Transverse colon (tissue), 4 donors: ENCODE data around the gene L3HYPDH. TPM values are rescaled to one million over a fixed set of nuclear protein-coding genes. Genes with fewer than 3 reads are reported as not detected.
"Not testable (repeated sequence)": the region's sequence is repeated elsewhere in the genome, so short reads cannot be mapped to it uniquely, and the experiment has no call there.

Experiments used
- DNase-seq: peaks from one replicate; pipeline ENCODE4 v3.0.0-alpha.2; 2019
- H3K27ac ChIP-seq, 4 donors: fragments of 200-600 bp; sonication (generic); 2 replicates each; pipeline ENCODE4 v1.5.1; 2016 to 2018; ENCODE audit warnings: inconsistent platforms in 4 of 4
- H3K27me3 ChIP-seq: fragments of 200-600 bp; sonication (generic); 2 replicates; pipeline ENCODE4 v1.5.1; 2017; ENCODE audit warnings: inconsistent platforms
- H3K36me3 ChIP-seq, 4 donors: fragments of 200-600 bp; sonication (generic); 2 replicates each; pipeline ENCODE4 v1.5.1; 2017 to 2019; ENCODE audit warnings: inconsistent platforms in 4 of 4
- H3K4me1 ChIP-seq, 4 donors: fragments of 200-600 bp; sonication (generic); 2 replicates each; pipeline ENCODE4 v1.5.1; 2017 to 2020; ENCODE audit warnings: inconsistent platforms in 4 of 4
- H3K4me3 ChIP-seq, 4 donors: fragments of 200-600 bp; sonication (generic); 1 replicate in 1 of 4; 2 replicates in 3 of 4; pipeline versions ENCODE4 v1.5.1 to v1.6.1; 2017 to 2019; ENCODE audit warnings: inconsistent platforms in 4 of 4
- H3K9me3 ChIP-seq, 2 donors: fragments of 200-600 bp; sonication (generic); 2 replicates each; pipeline ENCODE4 v1.5.1; 2017 to 2019; ENCODE audit warnings: inconsistent platforms in 2 of 2
- EP300 ChIP-seq: sonication (generic); formaldehyde crosslinking; IDR thresholded peaks from one replicate; pipeline ENCODE4 v1.6.1; 2017; ENCODE audit warnings: antibody characterized with exemption, low read depth
- POLR2A ChIP-seq: fragments of 450-650 bp; IDR thresholded peaks from one replicate; pipeline ENCODE4 v1.6.1; 2016; ENCODE audit warnings: antibody characterized with exemption, mild to moderate bottlenecking, moderate library complexity
- POLR2AphosphoS5 ChIP-seq, 3 donors: sonication (generic); formaldehyde crosslinking; IDR thresholded peaks; one replicate each; pipeline ENCODE4 v1.6.1; 2016; ENCODE audit warnings: antibody characterized with exemption in 3 of 3
- WGBS, 2 donors: methylation state at CpG; one replicate each; pipeline ENCODE4 v1.1.5; 2018; ENCODE audit warnings: low coverage in 1 of 2; 5-methylcytosine and 5-hydroxymethylcytosine counted together
- in situ Hi-C, 4 donors: fragments of 200-750 bp; cut with MboI; loops; one replicate each; pipeline versions ENCODE4 v1.15.0 to v1.15.1; 2017; ENCODE audit warnings: low sequenced_read_pairs in 3 of 4, low pct_ligation_motif_present in 1 of 4, low pct_unique_long_range_greater_than_20kb in 1 of 4
- intact Hi-C: fragments of 100-400 bp; cut with DNase I; formaldehyde crosslinking; loops from one replicate; pipeline ENCODE4 v1.15.1; 2023; ENCODE audit warnings: low total_unique reads
- total RNA-seq, 4 donors: library from RNA; depleted of rRNA; stranded (reverse); fragments of >200 nt; gene quantifications; one replicate each; pipeline ENCODE4 v1.1.0, GENCODE V29; 2016
- TF ChIP-seq, protein P1 (sequence below), 5 experiments: fragments of 200-600 bp in 3 of 5; fragments of 450-650 bp in 2 of 5; sonication (generic) in 3 of 5; IDR thresholded peaks; 1 replicate in 2 of 5; 2 replicates in 3 of 5; pipeline ENCODE4 v1.5.1; 2016 to 2017; ENCODE audit warnings: antibody characterized with exemption in 5 of 5, inconsistent platforms in 3 of 5, mild to moderate bottlenecking in 2 of 5, moderate library complexity in 1 of 5

The L3HYPDH gene
- total RNA-seq, 4 donors from 2014 or later = 16.1 to 125 (median 37.6) TPM

GRCh38 chr14:59450716-59451115, 33.5 kb downstream of the L3HYPDH start:
- Histone ChIP-seq H3K27me3 (no peaks in the 10 kb centered on the region), H3K27ac (no peak overlapping the region), H3K4me3 (no peak overlapping the region), H3K9me3 (no peaks in the 10 kb centered on the region), H3K4me1 (no peaks in the 10 kb centered on the region), H3K36me3 (no peaks in the 10 kb centered on the region)
- in situ Hi-C loops = loop anchor here in 1 of 4 donors (25.0 kb wide), 1 partner anchor 963 kb away; no protein-coding TSS in a partner anchor
- TF ChIP-seq EP300 (no peak), POLR2A (no peak)
- TF ChIP-seq, protein P1, sequence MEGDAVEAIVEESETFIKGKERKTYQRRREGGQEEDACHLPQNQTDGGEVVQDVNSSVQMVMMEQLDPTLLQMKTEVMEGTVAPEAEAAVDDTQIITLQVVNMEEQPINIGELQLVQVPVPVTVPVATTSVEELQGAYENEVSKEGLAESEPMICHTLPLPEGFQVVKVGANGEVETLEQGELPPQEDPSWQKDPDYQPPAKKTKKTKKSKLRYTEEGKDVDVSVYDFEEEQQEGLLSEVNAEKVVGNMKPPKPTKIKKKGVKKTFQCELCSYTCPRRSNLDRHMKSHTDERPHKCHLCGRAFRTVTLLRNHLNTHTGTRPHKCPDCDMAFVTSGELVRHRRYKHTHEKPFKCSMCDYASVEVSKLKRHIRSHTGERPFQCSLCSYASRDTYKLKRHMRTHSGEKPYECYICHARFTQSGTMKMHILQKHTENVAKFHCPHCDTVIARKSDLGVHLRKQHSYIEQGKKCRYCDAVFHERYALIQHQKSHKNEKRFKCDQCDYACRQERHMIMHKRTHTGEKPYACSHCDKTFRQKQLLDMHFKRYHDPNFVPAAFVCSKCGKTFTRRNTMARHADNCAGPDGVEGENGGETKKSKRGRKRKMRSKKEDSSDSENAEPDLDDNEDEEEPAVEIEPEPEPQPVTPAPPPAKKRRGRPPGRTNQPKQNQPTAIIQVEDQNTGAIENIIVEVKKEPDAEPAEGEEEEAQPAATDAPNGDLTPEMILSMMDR (IDR thresholded peaks at IDR 0.05) = no peak
- no peak for DNase-seq
- intact Hi-C loops = no loop called here
- WGBS, 2 donors = 95 to 100% methylated on average over 3 of the region's 3 CpGs

DNA sequence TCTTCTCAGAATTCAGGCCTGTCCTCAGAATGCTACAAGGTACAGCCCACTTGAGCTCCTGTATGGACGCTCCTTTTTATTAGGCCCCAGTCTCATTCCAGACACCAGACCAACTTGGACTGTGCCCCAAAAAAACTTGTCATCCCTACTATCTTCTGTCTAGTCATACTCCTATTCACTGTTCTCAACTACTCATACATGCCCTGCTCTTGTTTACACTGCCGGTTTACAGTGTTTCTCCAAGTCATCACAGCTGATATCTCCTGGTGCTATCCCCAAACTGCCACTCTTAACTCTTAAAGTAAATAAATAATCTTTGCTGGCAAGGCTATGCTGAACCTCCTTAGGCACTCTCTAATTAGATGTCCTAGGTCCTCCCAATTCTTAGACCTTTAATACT, 35.5 kb downstream of the L3HYPDH start:
- in situ Hi-C loops = loop anchor here in 1 of 4 donors (10.0 kb wide), 1 partner anchor 324 kb away; no protein-coding TSS in a partner anchor
- 70 to 91% methylated on average over 2 of the region's 2 CpGs for whole genome bisulfite sequencing, 2 donors
- H3K9me3 ChIP-seq, intact Hi-C loops, H3K27me3 ChIP-seq, H3K4me1 ChIP-seq, H3K36me3 ChIP-seq, H3K4me3 ChIP-seq, H3K27ac ChIP-seq, DNase-seq: not testable (repeated sequence)

GRCh38 chr14:59439256-59439965, 44.8 kb downstream of the L3HYPDH start:
- no peaks in the 10 kb centered on the region for H3K36me3 ChIP-seq
- H3K4me3 ChIP-seq = no peak overlapping the region
- no peak for DNase-seq
- H3K27me3 ChIP-seq = no peaks in the 10 kb centered on the region
- H3K9me3 ChIP-seq = no peaks in the 10 kb centered on the region
- no peaks in the 10 kb centered on the region for H3K4me1 ChIP-seq
- TF ChIP-seq POLR2AphosphoS5 (IDR thresholded peaks at IDR 0.05) = no peak
- no peak for TF ChIP-seq POLR2A
- TF ChIP-seq, protein P1 (IDR thresholded peaks at IDR 0.05) = no peak
- no peak for TF ChIP-seq EP300
- in situ Hi-C loops (no loop called here), intact Hi-C loops (no loop called here)
- WGBS, 2 donors = 69 to 83% methylated on average over 5 of the region's 5 CpGs
- no peak overlapping the region for H3K27ac ChIP-seq

GRCh38 chr14:59438195-59438647, 46.0 kb downstream of the L3HYPDH start:
- 73 to 78% methylated on average over 1 of the region's 1 CpG for WGBS, 2 donors
- TF ChIP-seq EP300 = no peak
- TF ChIP-seq POLR2A = no peak
- no peak for TF ChIP-seq POLR2AphosphoS5 (IDR thresholded peaks at IDR 0.05)
- TF ChIP-seq, protein P1 (IDR thresholded peaks at IDR 0.05) = no peak
- Histone ChIP-seq H3K9me3 (no peaks in the 10 kb centered on the region), H3K4me3 (no peak overlapping the region), H3K27ac (no peak overlapping the region), H3K36me3 (no peaks in the 10 kb centered on the region), H3K4me1 (no peaks in the 10 kb centered on the region), H3K27me3 (no peaks in the 10 kb centered on the region)
- no peak for DNase-seq
- in situ Hi-C loops (no loop called here), intact Hi-C loops (no loop called here)

DNA sequence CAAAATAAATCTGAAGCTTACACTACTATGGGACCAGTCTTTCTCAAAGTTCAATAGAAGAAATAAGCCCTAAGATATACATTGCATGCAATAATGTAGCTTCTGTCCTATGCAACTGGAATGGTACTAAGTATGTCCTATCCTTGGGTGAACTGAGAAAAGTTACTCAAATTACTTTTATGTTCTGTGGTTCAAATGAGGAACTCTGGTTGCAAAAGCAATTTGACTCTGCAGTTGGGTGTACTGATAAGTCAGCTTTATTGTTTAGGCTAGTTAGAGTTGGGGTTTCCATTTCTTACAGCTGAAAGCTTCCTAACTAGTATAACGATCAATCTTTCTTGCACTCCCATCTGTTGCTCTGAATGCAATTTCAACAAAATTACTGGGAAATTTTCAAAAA, 48.2 kb downstream of the L3HYPDH start:
- H3K27me3 ChIP-seq = no peaks in the 10 kb centered on the region
- no peak overlapping the region for H3K4me3 ChIP-seq
- H3K9me3 ChIP-seq = no peaks in the 10 kb centered on the region
- no peaks in the 10 kb centered on the region for H3K4me1 ChIP-seq
- TF ChIP-seq EP300 (no peak), POLR2AphosphoS5 (IDR thresholded peaks at IDR 0.05) (no peak), POLR2A (no peak)
- TF ChIP-seq, protein P1 (IDR thresholded peaks at IDR 0.05) = no peak
- in situ Hi-C loops (no loop called here), intact Hi-C loops (no loop called here)
- H3K27ac ChIP-seq = no peak overlapping the region
- WGBS, 2 donors = 79 to 88% methylated on average over 1 of the region's 1 CpG
- DNase-seq = no peak
- no peaks in the 10 kb centered on the region for H3K36me3 ChIP-seq
